HFF-Myc (cell line): ENCODE measurements around the gene TIE1.

Experiments used
- DNase-seq: peaks from one replicate; pipeline ENCODE4 v3.0.0-alpha.2; 2011; ENCODE audit warnings: low read depth; ENCODE audit errors: extremely low read depth
- H3K4me3 ChIP-seq: replicated peaks from 2 replicates; pipeline ENCODE4 v1.5.1; 2011; ENCODE audit warnings: low read depth, mild to moderate bottlenecking, control low read depth, low read length
- TF ChIP-seq, protein P1 (sequence below): IDR thresholded peaks from 2 replicates; pipeline ENCODE4 v1.5.1; 2012; ENCODE audit warnings: mild to moderate bottlenecking, low read depth, low read length, control low read depth; ENCODE audit errors: missing control alignments

The TIE1 gene

DNA sequence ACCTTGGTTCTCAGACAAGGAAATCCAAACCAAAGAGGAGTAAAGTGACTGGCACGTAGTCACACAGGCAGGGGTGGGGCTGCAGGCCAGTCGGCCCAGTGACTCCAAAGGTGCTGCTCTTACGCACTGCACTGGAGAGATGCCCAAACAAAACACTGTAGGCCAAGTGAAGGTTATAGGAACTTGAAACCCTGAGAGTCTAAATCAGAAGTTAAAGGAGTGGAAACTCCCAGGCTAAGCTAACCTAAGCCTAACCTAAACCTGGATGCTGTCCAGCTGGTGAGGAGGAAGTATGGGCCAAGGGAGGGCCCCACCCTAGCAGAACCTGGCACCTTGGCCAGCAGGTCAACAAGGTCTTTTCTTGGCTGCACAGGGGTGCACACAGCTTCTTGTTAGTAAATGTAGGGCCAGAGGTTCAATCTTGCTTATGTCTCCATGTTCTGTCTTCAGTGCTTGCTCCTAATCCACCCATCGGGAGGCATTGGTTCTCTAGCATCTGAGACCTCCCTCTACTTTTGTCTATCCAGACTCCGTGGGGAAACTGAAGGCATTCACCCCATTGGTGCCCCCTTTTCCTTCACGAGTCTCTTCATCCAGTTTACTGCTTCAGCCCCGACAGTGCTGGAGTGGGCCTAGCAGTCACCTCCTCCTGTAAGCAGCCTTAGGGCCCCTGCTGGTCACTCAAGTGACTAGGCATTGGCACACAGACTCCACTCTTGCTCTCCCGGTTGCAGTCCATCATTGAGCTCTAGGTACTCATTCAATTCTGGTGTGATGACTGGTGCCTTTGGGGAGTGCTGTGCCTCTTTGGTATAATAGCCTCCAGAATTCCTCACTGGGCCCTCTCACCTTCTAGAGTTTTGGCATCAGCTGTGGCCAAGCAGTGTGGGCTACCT is 43.9 kb upstream of the TIE1 start:
- no peak for DNase-seq
- TF ChIP-seq, protein P1, sequence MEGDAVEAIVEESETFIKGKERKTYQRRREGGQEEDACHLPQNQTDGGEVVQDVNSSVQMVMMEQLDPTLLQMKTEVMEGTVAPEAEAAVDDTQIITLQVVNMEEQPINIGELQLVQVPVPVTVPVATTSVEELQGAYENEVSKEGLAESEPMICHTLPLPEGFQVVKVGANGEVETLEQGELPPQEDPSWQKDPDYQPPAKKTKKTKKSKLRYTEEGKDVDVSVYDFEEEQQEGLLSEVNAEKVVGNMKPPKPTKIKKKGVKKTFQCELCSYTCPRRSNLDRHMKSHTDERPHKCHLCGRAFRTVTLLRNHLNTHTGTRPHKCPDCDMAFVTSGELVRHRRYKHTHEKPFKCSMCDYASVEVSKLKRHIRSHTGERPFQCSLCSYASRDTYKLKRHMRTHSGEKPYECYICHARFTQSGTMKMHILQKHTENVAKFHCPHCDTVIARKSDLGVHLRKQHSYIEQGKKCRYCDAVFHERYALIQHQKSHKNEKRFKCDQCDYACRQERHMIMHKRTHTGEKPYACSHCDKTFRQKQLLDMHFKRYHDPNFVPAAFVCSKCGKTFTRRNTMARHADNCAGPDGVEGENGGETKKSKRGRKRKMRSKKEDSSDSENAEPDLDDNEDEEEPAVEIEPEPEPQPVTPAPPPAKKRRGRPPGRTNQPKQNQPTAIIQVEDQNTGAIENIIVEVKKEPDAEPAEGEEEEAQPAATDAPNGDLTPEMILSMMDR = no peak
- no peak overlapping the region for H3K4me3 ChIP-seq

DNA sequence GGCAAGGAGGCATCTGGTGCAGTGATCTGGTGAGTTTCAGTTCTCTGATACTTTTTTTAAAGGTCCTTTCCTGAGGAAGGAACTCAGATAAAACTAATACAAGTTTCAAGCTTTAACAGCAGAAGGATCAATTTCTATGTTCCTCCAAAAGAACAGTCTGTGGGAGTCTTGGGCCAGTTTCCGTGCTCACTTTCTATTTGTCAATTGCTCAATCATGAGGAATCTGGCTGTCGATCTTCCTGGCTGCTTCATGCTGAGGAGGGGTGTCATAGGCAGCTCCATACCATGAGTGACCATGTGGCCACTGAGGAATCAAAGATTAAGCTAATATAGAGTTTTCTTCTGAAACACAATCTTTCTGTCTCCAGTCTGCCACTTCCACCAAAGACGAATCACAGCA is 42.4 kb upstream of the TIE1 start:
- TF ChIP-seq, protein P1 = no peak
- DNase-seq = no peak
- H3K4me3 ChIP-seq = no peak overlapping the region

DNA sequence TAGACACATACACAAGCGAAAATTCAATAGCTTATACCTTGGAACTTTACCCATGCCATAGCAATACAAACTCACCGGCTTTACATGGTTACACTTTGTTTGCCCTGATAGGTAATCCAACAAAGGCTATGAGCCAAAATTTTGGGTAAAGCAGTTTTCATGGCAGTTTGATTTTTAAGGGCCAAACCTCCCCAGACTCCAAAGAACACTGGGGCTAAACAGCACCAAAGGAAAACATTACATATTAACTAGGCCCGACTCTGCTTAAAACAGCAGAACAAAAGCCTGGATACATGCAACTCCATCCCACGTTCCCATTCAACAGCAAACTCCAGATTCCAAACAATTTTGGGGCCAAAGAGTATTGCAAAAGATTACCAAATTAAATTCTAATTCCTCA is 35.4 kb upstream of the TIE1 start:
- no peak for DNase-seq
- no peak overlapping the region for H3K4me3 ChIP-seq
- TF ChIP-seq, protein P1 = no peak

DNA sequence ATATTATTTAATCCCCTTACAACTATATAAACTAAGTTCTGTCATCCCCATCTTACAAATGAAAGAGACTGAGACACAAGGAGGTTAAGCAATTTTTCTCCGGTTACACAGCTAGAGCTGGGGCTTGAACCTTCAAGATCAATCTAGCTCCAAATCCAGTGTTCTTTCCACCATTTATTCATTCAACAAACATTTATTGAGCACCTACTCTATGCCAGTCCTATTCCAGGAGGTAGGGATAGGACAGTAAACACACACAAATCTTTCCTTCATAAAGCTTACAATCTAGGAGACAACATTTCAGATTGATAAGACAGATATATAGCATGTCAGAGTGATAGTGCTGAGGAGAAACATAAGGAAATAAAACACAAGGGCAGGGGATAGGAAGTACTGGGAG is 33.9 kb upstream of the TIE1 start:
- no peak overlapping the region for H3K4me3 ChIP-seq
- DNase-seq = no peak
- TF ChIP-seq, protein P1 = no peak

DNA sequence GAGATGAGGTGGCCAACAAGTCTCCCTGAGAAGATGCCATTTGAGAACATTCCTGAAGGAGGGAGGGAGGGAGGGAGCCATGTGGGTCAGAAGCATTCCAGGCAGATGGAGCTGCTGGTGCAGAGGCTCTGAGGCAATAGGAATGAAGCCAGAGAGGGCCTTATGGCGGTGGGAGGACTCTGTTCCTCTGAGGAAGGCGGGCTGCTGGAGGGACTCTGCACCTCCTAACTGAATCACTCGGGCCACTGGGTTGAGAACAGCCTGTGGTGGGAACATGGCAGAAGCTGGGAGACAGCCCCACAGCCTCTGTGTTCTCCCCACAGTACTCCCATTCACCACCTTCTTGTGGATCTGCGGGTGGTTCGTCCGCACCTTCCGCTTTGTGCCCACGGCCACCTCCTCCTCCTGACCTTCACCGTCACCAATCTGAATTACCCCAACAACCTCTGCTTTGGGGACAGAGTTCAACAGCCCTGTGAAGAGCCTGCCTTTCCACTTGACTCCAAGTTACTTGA is 33.4 kb upstream of the TIE1 start:
- peak; percentile 24 for DNase-seq
- TF ChIP-seq, protein P1 = no peak
- no peak overlapping the region for H3K4me3 ChIP-seq

DNA sequence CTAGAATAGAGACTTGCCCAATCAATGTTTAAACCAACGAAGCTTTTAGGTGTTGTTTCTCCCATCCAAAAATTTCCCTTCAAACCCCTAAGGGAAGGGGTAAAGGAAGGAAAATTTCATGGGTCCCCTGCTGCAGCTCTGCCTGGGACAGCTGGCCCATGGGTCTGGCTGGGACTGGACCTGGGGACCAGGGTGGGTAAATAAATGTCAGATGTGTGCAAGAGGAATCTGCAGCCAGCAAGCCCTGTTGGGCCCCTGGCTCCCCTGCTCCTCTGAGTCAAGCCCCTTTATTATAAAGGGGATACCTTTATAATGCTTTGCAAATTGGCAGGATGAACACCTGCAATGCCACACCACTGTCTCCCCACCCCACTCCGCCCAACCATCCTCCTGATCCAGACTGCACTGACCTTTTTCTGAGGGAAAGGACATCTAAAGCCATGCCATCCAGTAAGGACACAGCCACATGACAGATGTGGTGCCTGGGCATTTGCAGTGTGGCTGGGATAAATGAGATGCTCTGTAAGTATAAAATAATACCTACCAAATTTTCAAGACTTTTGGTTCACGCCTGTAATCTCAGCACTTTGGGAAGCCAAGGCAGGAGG is 32.9 kb upstream of the TIE1 start:
- TF ChIP-seq, protein P1 = no peak
- H3K4me3 ChIP-seq = no peak overlapping the region
- DNase-seq = no peak
